GM12878 (cell line): ENCODE data around the gene ABCA7. TPM values are rescaled to one million over a fixed set of nuclear protein-coding genes. Genes with fewer than 3 reads are reported as not detected.

Experiments
- ETV6 ChIP-seq, 2 experiments: fragments of 450-650 bp in 1 of 2; IDR thresholded peaks in 1 of 2; conservative IDR thresholded peaks in 1 of 2; 2 replicates each; pipeline ENCODE4 v1.6.1; 2014; ENCODE audit warnings: antibody characterized with exemption in 1 of 2, borderline replicate concordance in 1 of 2, low read depth in 1 of 2, mild to moderate bottlenecking in 1 of 2, moderate library complexity in 1 of 2
- HDAC6 ChIP-seq: fragments of 200-600 bp; sonication (generic); IDR thresholded peaks from one replicate; pipeline ENCODE4 v1.8.0; 2017; ENCODE audit warnings: antibody characterized with exemption; ENCODE audit not compliant: unreplicated experiment
- IKZF1 ChIP-seq: fragments of 450-650 bp; conservative IDR thresholded peaks from 2 replicates; pipeline ENCODE4 v1.6.1; 2017; ENCODE audit warnings: antibody characterized with exemption, mild to moderate bottlenecking
- IKZF2 ChIP-seq, 2 experiments: fragments of 450-650 bp; IDR thresholded peaks; 2 replicates each; pipeline ENCODE4 v1.6.1; 2017; ENCODE audit warnings: mild to moderate bottlenecking in 2 of 2, moderate library complexity in 2 of 2
- IRF4 ChIP-seq: IDR thresholded peaks from 2 replicates; pipeline ENCODE4 v1.6.1; 2011; ENCODE audit warnings: low read depth, low read length
- LARP7 ChIP-seq: fragments of 450-650 bp; IDR thresholded peaks from 2 replicates; pipeline ENCODE4 v1.6.1; 2017; ENCODE audit warnings: mild to moderate bottlenecking
- MLLT1 ChIP-seq: fragments of 450-650 bp; IDR thresholded peaks from 2 replicates; pipeline ENCODE4 v1.6.1; 2016; ENCODE audit warnings: mild to moderate bottlenecking
- NR2C2 ChIP-seq: IDR thresholded peaks from 2 replicates; pipeline ENCODE4 v1.6.1; 2011; ENCODE audit warnings: borderline replicate concordance, low read depth; ENCODE audit not compliant: control insufficient read depth, insufficient read length
- SMAD5 ChIP-seq: IDR thresholded peaks from 2 replicates; pipeline ENCODE4 v1.6.1; 2016; ENCODE audit warnings: antibody characterized with exemption, low read depth
- SMARCA5 ChIP-seq: fragments of 450-650 bp; IDR thresholded peaks from 2 replicates; pipeline ENCODE4 v1.6.1; 2017; ENCODE audit warnings: mild to moderate bottlenecking
- SRF ChIP-seq, 2 experiments: IDR thresholded peaks; 2 replicates each; pipeline ENCODE4 v1.6.1; 2011; ENCODE audit warnings: low read depth in 2 of 2, low read length in 2 of 2, mild to moderate bottlenecking in 1 of 2, moderate library complexity in 1 of 2
- SUZ12 ChIP-seq: fragments of 200-600 bp; sonication (generic); IDR thresholded peaks from one replicate; pipeline ENCODE4 v1.6.1; 2018; ENCODE audit warnings: antibody characterized with exemption, mild to moderate bottlenecking; ENCODE audit not compliant: unreplicated experiment
- TAF1 ChIP-seq: IDR thresholded peaks from 2 replicates; pipeline ENCODE4 v1.6.1; 2011; ENCODE audit warnings: mild to moderate bottlenecking, low read depth, low read length, borderline replicate concordance
- TCF12 ChIP-seq: IDR thresholded peaks from 2 replicates; pipeline ENCODE4 v1.6.1; 2011; ENCODE audit warnings: low read depth, mild to moderate bottlenecking, low read length
- TCF3 ChIP-seq: IDR thresholded peaks from 2 replicates; pipeline ENCODE4 v1.6.1; 2012; ENCODE audit warnings: low read depth, mild to moderate bottlenecking, low read length, borderline replicate concordance; ENCODE audit not compliant: insufficient read depth
- YBX1 ChIP-seq: fragments of 450-650 bp; IDR thresholded peaks from 2 replicates; pipeline ENCODE4 v1.6.1; 2016; ENCODE audit warnings: antibody characterized with exemption
- YY1 ChIP-seq: IDR thresholded peaks from 2 replicates; pipeline ENCODE4 v1.6.1; 2011; ENCODE audit warnings: low read depth, mild to moderate bottlenecking, low read length
- ZBTB40 ChIP-seq: fragments of 450-650 bp; IDR thresholded peaks from 2 replicates; pipeline ENCODE4 v1.6.1; 2016; ENCODE audit warnings: mild to moderate bottlenecking, moderate library complexity, borderline replicate concordance
- ZNF592 ChIP-seq: fragments of 450-650 bp; IDR thresholded peaks from 2 replicates; pipeline ENCODE4 v1.6.1; 2017; ENCODE audit warnings: mild to moderate bottlenecking, moderate library complexity
- ZSCAN29 ChIP-seq: fragments of 450-650 bp; IDR thresholded peaks from 2 replicates; pipeline ENCODE4 v1.6.1; 2017; ENCODE audit warnings: mild to moderate bottlenecking, moderate library complexity
- polyA plus RNA-seq, 11 experiments: library from polyadenylated mRNA; depleted of rRNA in 4 of 11; unstranded in 6 of 11; stranded (reverse) in 5 of 11; fragments of >200 nt; fragmentation: Nextera tagmentation in 4 of 11; fragmentation: Illumina TruSeq in 1 of 11; extraction: Ambion mirVana in 4 of 11; extraction: Trizol in 1 of 11; gene quantifications; 1 replicate in 1 of 11; 2 replicates in 10 of 11; pipeline versions ENCODE4 v1.2.1 to v1.2.3, GENCODE V29; 2011 to 2016; ENCODE audit warnings: inconsistent platforms in 2 of 11, missing spikeins in 2 of 11, low read depth in 1 of 11
- total RNA-seq, 4 experiments: library from RNA; depleted of rRNA in 3 of 4; stranded (reverse); fragments of >200 nt in 3 of 4; fragmentation: Illumina TruSeq in 1 of 4; extraction: Trizol in 1 of 4; gene quantifications; 2 replicates each; pipeline versions ENCODE4 v1.2.1 to v1.2.3, GENCODE V29; 2013 to 2021

ABCA7 gene
- total and polyA plus RNA-seq, 10 of the 15 experiments (the other 5 are each of a cell fraction or from before 2014, with no cell fraction given) = 1.0 to 49.5 (median 14.8) TPM

- no peak for TF ChIP-seq HDAC6
- TF ChIP-seq LARP7 = peak; percentile 82
- TF ChIP-seq NR2C2 = no peak
- peak; percentile 95 to 98 for TF ChIP-seq SRF (IDR thresholded peaks at IDR 0.05; ENCODE audit: low read depth in 2 of 2, low read length in 2 of 2)
- peak; percentile 96 for TF ChIP-seq SMARCA5
- no peak for TF ChIP-seq ZBTB40
- TF ChIP-seq SMAD5 = 0 out of 2 replicates have a peak, but pooled peaks have one; percentile 54
- TF ChIP-seq TCF3 = 0 out of 2 replicates have a peak, but pooled peaks have one; percentile 16
- TF ChIP-seq ZSCAN29 = no peak
- 0 out of 2 replicates have a peak, but pooled peaks have one; percentile 46 for TF ChIP-seq MLLT1
- no peak for TF ChIP-seq ETV6 (conservative IDR thresholded peaks at IDR 0.05 in 1 of 2, IDR thresholded peaks at IDR 0.05 in 1 of 2; ENCODE audit: borderline replicate concordance in 1 of 2, low read depth in 1 of 2)
- no peak for TF ChIP-seq SUZ12
- TF ChIP-seq ZNF592 = no peak
- TF ChIP-seq TAF1 = no peak; the same call in 1 of the 2 replicates
- no peak for TF ChIP-seq IRF4
- no peak for TF ChIP-seq YBX1
- TF ChIP-seq TCF12 = 0 out of 2 replicates have a peak, but pooled peaks have one; percentile 3
- TF ChIP-seq YY1 = peak; percentile 26; the same call in 1 of the 2 replicates
- TF ChIP-seq IKZF1 = peak; percentile 86
- TF ChIP-seq IKZF2 (IDR thresholded peaks at IDR 0.05) = peak; percentile 19 to 39; a peak in 2 of 4 replicates
Observed at GRCh38 chr19:1025960-1026782, 13.7 kb upstream of the ABCA7 start, which contains the start of gene CNN2 (continued).
